ENCODE data around the gene ABI1. TPM values are rescaled to one million over a fixed set of nuclear protein-coding genes. Genes with fewer than 3 reads are reported as not detected.

The ABI1 gene
- total and polyA plus RNA-seq, 2 of the 13 experiments (the other 11 are each of a cell fraction or from before 2014, with no cell fraction given) = 20.9 to 22.9 TPM

DNA sequence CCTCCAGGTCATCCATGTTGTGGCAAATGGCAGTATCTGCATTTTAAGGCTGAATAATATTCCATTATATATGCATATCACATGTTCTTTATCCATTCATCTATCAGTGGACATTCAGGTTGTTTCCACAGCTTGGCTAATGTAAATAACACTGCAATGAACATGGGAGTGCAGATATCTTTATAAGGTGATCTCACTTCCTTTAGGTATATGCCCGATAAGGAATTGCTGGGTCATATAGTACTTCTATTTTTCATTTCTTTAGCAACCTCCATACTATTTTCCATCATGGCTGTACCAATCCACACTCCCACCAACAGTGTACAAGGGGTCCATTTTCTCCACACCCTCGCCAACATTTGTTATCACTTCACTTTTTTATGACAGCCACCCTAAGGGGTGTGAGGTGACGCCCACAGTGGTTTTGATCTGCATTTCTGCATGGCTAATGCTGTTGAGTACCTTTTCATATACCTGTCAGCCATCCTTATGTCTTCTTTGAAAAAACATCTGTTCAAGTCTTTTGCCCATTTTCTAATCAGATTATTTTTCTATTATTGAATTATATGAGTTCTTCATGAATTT, 18.9 kb downstream of the ABI1 start (continued):
- TF ChIP-seq ZNF547 (CRISPR knock-in tag; IDR thresholded peaks at IDR 0.05) (no peak), ZBTB43 (CRISPR knock-in tag; conservative IDR thresholded peaks at IDR 0.05) (no peak), NFIC (IDR thresholded peaks at IDR 0.05; ENCODE audit: low read length) (no peak)

DNA sequence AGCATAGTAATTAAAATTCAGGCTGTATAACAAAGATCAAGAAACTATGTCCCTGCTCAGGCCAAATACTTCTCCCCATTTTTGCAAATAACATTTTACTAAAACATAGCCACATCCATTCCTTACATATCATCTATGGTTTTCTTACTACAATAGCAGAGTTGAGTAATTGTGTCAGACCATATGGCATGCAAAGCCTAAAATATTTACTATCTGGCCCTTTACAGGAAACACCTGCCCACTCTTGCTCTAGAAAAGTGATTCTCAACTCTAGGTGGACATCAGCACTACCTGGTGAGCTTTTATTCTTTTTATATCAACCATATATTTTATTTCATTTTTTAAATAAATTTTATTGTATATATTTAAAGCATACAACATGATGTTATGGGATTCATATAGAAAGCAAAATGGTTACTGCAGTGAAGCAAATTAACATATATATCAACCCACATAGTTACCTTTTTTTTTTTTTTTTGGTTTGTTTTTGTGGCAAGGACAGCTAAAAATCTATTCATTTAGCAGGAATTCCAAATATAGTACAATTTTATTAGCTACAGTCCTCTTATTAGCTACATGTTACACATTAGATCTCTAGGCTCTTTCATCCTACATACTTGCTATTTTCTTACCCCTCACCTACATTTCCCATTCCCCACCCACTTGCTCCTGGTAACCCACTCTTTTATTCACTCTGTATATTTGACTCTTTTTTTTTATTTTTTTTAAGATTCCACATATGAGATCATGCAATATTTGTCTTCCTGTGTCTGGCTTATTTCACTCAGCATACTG, 19.6 kb downstream of the ABI1 start:
- no peaks in the 10 kb centered on the region for H3K4me1 ChIP-seq (ENCODE audit: insufficient read depth, low read length)
- H3K27ac ChIP-seq (ENCODE audit: extremely low read length, insufficient read depth, low read length) = no peak overlapping the region
- H3K79me2 ChIP-seq (ENCODE audit: insufficient read depth, low read length) = peaks cover 57% of the 10 kb centered on the region
- in situ Hi-C loops (cut with HindIII; ENCODE audit: extremely low pct_ligation_motif_present, low pct_unique_long_range_greater_than_20kb) (no loop called here), intact Hi-C loops (cut with micrococcal nuclease; ENCODE audit: unreplicated experiment) (no loop called here)
- no peak overlapping the region for H3K4me3 ChIP-seq (replicated peaks in 1 of 3; ENCODE audit: insufficient read depth in 1 of 3, low read depth in 2 of 3, low read length in 3 of 3)
- H3K4me2 ChIP-seq (ENCODE audit: low read depth, low read length) = no peak overlapping the region
- no peaks in the 10 kb centered on the region for H3K36me3 ChIP-seq (replicated peaks in 1 of 2; ENCODE audit: control insufficient read depth in 1 of 2, insufficient read depth in 2 of 2, low read length in 2 of 2)
- no peak for ATAC-seq
- no peak for DNase-seq (ENCODE audit: low spot score)
- POLR2A ChIA-PET = no interaction called here
- H3K9me3 ChIP-seq (ENCODE audit: low read length) = no peaks in the 10 kb centered on the region
- H3K9ac ChIP-seq (ENCODE audit: insufficient read depth, low read depth, low read length) = no peak overlapping the region
- no peaks in the 10 kb centered on the region for H3K27me3 ChIP-seq (ENCODE audit: control insufficient read depth in 1 of 2, insufficient read depth in 2 of 2, low read length in 2 of 2)
- H4K20me1 ChIP-seq (ENCODE audit: insufficient read depth, low read length) = 0 out of 2 replicates have a peak, but pooled peaks cover 9% of the 10 kb centered on the region
- CTCF ChIA-PET (ENCODE audit: low intra/inter-chr PET ratio, low total read pairs) = no interaction called here
- H2AFZ ChIP-seq (ENCODE audit: low read length) = no peak overlapping the region
- no peak for FAIRE-seq
- BruUV-seq (replicated peaks) = TSS peak; percentile 24
- TF ChIP-seq ZNF577 (CRISPR knock-in tag; IDR thresholded peaks at IDR 0.05; ENCODE audit: borderline replicate concordance, low read depth) (no peak), ZNF18 (CRISPR knock-in tag; IDR thresholded peaks at IDR 0.05; ENCODE audit: insufficient replicate concordance) (no peak), ZNF513 (CRISPR knock-in tag; conservative IDR thresholded peaks at IDR 0.05) (no peak), ADNP (CRISPR knock-in tag; IDR thresholded peaks at IDR 0.05) (no peak), ZNF274 (CRISPR knock-in tag; IDR thresholded peaks at IDR 0.05) (no peak), ZBTB37 (CRISPR knock-in tag; IDR thresholded peaks at IDR 0.05) (no peak), PAXIP1 (CRISPR knock-in tag; conservative IDR thresholded peaks at IDR 0.05) (no peak)
- TF ChIP-seq, protein P1, sequence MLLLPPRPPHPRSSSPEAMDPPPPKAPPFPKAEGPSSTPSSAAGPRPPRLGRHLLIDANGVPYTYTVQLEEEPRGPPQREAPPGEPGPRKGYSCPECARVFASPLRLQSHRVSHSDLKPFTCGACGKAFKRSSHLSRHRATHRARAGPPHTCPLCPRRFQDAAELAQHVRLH (CRISPR knock-in tag; IDR thresholded peaks at IDR 0.05; ENCODE audit: borderline replicate concordance, low read depth) = no peak
